Skeletal muscle satellite cell (primary cell): ENCODE data around the gene PPIP5K2.

Experiments used
- H3K27me3 ChIP-seq: 2 replicates; pipeline ENCODE4 v1.7.0; 2013; ENCODE audit warnings: low read length; ENCODE audit not compliant: control insufficient read depth, insufficient read depth
- H3K36me3 ChIP-seq: 2 replicates; pipeline ENCODE4 v1.7.0; 2013; ENCODE audit warnings: mild to moderate bottlenecking, control low read depth, low read length; ENCODE audit not compliant: insufficient read depth
- H3K4me1 ChIP-seq: 2 replicates; pipeline ENCODE4 v1.7.0; 2013; ENCODE audit warnings: low read length; ENCODE audit not compliant: control insufficient read depth, insufficient read depth
- H3K4me2 ChIP-seq: 2 replicates; pipeline ENCODE4 v1.7.0; 2013; ENCODE audit warnings: mild to moderate bottlenecking, low read length
- H3K4me3 ChIP-seq: 2 replicates; pipeline ENCODE4 v1.7.0; 2013; ENCODE audit warnings: low read length
- H3K9ac ChIP-seq: 2 replicates; pipeline ENCODE4 v1.7.0; 2013; ENCODE audit warnings: mild to moderate bottlenecking, low read depth, low read length, moderate library complexity
- H3K9me3 ChIP-seq: replicated peaks from 2 replicates; pipeline ENCODE4 v1.7.0; 2013; ENCODE audit warnings: mild to moderate bottlenecking, control low read depth, low read length

Gene PPIP5K2

DNA sequence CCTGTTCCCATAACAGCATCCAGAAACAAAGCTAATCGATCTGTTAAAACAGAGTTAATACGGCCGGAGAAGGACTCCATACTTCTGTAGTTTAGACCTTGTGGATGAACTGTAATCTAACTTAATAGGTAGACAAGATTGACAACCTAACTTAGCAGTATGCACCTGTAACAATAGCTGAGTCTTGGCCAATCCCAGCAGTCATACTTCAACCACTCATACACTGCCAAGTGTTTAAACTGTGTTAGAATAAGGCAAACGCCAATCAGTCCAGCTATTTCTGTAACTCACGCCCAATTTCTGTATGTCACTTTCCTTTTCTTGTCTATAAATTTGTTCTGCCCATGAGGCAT is 104.8 kb downstream of the PPIP5K2 start:
- H3K4me1 ChIP-seq = peaks cover 3% of the 10 kb centered on the region
- no peak overlapping the region for H3K9ac ChIP-seq
- H3K4me2 ChIP-seq = no peak overlapping the region
- no peaks in the 10 kb centered on the region for H3K27me3 ChIP-seq
- H3K9me3 ChIP-seq = no peaks in the 10 kb centered on the region
- no peaks in the 10 kb centered on the region for H3K36me3 ChIP-seq
- no peak overlapping the region for H3K4me3 ChIP-seq

DNA sequence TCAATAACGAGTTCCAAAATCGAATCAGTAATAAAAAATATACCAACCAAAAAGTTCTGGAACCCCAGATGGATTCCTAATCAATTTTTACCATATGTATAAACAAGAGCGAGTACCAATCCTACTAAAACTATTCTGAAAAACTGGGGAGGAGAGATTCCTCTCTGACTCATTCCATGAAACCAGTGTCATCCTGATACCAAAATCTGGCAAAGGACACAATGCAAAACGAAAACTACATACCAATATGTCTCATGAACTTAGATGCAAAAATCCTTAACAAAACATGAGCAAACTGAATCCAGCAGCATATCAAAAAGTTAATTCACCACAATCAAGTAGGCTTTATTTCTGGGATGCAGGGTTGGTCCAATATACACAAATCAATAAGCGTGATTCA is 108.0 kb downstream of the PPIP5K2 start:
- H3K4me3 ChIP-seq = no peak overlapping the region
- H3K4me1 ChIP-seq = peaks cover 3% of the 10 kb centered on the region
- no peaks in the 10 kb centered on the region for H3K36me3 ChIP-seq
- H3K4me2 ChIP-seq = no peak overlapping the region
- H3K9me3 ChIP-seq = no peaks in the 10 kb centered on the region
- no peaks in the 10 kb centered on the region for H3K27me3 ChIP-seq
- no peak overlapping the region for H3K9ac ChIP-seq

DNA sequence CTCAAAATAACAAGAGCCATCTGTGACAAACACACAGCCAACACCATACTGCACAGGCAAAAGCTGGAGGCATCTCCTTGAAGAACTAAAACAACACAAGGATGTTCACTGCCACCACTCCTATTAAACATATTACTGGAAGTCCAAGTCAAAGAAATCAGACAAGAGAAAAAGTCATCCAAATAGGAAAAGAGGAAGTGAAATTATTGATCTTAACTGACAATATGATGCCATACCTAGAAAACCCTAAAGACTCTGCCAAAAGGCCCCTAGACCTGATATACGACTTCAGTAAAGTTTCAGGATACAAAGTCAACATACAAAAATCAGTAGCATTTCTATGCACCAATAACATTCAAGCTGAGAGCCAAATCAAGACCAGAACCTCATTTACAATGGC is 108.5 kb downstream of the PPIP5K2 start:
- Histone ChIP-seq H3K4me1 (peaks cover 3% of the 10 kb centered on the region), H3K9ac (no peak overlapping the region), H3K36me3 (no peaks in the 10 kb centered on the region), H3K4me2 (no peak overlapping the region), H3K4me3 (no peak overlapping the region), H3K9me3 (no peaks in the 10 kb centered on the region), H3K27me3 (no peaks in the 10 kb centered on the region)

DNA sequence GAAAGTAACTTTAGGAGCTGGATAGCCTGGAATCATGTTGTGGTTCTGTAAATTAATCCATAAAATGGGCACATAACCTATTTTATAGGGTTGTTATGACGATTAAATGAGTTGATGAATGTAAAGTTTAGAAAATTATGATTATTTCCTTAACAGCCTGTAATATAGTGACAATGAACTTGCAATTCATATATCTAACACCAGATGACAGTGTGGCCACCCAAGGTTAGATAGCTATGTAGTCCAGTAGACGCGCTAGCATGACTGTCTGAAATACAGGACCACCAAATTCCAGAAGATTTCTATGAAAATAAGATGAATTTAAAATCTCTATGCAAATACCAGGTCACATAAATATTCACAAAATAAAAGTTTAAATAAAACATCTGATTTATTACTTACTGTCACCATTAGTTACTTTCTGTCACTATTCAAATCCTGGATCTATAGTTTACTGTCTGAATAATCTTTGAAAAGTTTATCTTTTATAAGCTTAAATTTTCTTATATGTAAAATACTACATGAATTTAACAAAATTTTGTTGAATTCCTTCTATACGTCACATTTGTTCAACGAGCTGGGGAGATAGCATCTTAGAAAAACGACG is 112.4 kb downstream of the PPIP5K2 start:
- no peaks in the 10 kb centered on the region for H3K27me3 ChIP-seq
- no peak overlapping the region for H3K9ac ChIP-seq
- H3K9me3 ChIP-seq = no peaks in the 10 kb centered on the region
- no peak overlapping the region for H3K4me3 ChIP-seq
- H3K36me3 ChIP-seq = no peaks in the 10 kb centered on the region
- H3K4me2 ChIP-seq = no peak overlapping the region
- peaks cover 3% of the 10 kb centered on the region for H3K4me1 ChIP-seq

DNA sequence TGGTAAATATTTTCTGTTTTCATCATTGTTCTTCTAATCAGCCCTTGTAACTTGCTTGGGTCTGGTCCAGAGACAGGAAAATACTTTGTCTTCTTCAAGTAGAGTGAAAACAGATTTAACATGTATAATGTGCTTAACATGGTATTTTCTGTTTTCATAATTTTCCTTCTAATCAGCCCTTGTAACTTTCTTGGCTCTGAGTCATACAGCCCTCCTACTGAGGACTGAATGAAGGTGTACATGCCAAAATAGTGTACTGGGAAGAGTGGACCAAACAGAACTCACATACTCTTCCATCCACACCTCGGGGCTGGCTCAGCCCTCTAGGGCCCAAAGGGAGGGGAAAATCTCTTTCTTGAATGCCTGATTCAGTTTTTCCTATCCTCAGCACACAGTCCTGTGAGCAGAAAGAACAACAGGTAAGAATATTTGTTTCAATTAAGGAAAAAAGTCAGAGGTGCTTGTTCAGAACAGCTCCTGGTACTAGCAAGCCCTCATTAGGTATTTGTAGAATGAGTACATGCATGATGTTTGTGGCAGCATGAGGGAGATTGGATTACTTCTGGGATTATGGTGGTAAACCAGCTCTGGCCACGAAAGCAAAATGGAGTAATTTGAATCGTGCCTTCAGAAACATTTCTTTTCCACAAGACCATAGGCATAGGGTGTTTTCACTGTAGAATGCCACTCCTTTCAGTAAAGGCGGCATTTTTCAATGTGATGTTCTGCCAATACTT is 114.3 kb downstream of the PPIP5K2 start:
- Histone ChIP-seq H3K4me2 (no peak overlapping the region), H3K27me3 (no peaks in the 10 kb centered on the region), H3K4me3 (no peak overlapping the region), H3K9ac (no peak overlapping the region), H3K9me3 (no peaks in the 10 kb centered on the region), H3K4me1 (peaks cover 3% of the 10 kb centered on the region), H3K36me3 (no peaks in the 10 kb centered on the region)

DNA sequence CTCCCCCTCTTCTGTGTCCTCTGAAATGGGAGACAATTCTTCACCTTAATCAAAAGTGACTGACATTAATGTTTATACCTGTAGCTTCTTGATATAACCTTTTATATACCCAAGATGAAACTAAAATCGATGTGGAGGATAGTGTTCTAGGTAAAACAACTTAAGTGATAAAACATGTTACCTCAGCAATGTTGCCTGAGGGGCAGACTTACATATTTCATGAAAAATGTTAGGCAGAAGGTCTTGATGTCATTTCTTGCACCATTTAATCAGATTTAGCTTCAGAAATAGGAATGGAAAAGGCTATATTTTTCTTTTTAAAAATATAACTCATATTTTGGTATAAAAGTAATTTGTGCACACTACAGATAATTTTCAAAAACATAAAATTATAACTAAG is 115.8 kb downstream of the PPIP5K2 start:
- Histone ChIP-seq H3K9me3 (no peaks in the 10 kb centered on the region), H3K4me2 (no peak overlapping the region), H3K36me3 (no peaks in the 10 kb centered on the region), H3K4me3 (no peak overlapping the region), H3K27me3 (no peaks in the 10 kb centered on the region), H3K9ac (no peak overlapping the region), H3K4me1 (peaks cover 3% of the 10 kb centered on the region)

DNA sequence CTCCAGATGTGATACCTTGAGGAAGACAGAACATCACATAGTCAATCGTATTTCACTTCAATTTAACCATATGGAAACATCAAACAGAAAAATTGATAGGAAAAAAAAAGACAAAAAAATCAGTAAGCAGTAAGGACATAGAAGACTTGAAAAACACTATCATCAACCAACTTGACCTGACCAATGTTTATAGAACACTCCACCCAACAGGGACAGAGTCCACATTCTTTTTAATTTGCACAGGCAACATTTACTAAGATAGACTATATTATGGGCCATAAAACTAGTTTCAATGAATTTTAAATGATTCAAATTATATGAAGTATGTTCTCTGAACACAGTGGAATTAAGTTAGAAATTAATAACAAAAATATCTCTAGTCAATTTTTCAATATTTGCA is 117.7 kb downstream of the PPIP5K2 start:
- Histone ChIP-seq H3K9me3 (no peaks in the 10 kb centered on the region), H3K4me1 (peaks cover 3% of the 10 kb centered on the region), H3K27me3 (no peaks in the 10 kb centered on the region), H3K4me3 (no peak overlapping the region), H3K36me3 (no peaks in the 10 kb centered on the region), H3K9ac (no peak overlapping the region), H3K4me2 (no peak overlapping the region)

DNA sequence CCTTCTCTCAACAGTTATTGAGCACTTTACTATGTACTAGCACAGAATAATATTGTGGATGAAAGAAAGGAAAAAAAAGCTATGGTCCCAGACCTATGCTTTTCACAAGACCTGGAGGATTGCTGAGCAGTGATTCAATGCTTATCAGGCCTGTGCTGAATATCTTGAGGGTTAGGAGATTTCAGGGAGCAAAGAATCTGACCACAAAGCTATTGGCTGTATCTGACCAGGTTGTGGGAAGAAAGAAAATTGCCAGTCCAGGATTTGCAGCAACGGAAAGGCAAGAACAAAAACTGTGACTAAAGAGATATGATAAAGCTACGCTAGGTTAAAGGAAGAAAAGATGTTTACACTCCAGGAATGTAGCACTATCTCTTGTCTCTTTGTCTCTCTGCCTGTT is 123.6 kb downstream of the PPIP5K2 start:
- Histone ChIP-seq H3K9ac (no peak overlapping the region), H3K36me3 (no peaks in the 10 kb centered on the region), H3K27me3 (no peaks in the 10 kb centered on the region), H3K4me2 (no peak overlapping the region), H3K4me1 (no peaks in the 10 kb centered on the region), H3K9me3 (no peaks in the 10 kb centered on the region), H3K4me3 (no peak overlapping the region)

DNA sequence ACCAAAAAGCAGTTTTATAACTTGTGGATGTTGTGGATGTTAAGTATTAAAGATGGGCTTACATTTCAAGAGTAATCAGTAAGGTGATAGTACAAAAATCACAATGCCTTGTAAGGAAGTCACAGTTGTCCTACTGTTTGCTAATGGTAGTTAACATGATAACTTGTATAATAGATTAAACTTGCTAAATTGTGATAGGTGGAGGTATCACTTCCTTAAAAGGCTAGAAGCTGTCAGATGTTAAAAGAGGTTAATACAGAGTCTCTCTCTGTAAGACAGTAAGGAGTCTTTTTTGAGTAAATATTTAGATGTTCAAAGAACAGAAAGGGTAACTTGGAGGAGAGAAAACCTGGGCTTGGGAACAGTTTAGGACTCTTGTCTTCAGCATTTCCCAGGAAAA is 124.3 kb downstream of the PPIP5K2 start:
- no peaks in the 10 kb centered on the region for H3K9me3 ChIP-seq
- H3K4me2 ChIP-seq = no peak overlapping the region
- no peaks in the 10 kb centered on the region for H3K36me3 ChIP-seq
- H3K9ac ChIP-seq = no peak overlapping the region
- no peaks in the 10 kb centered on the region for H3K4me1 ChIP-seq
- no peaks in the 10 kb centered on the region for H3K27me3 ChIP-seq
- H3K4me3 ChIP-seq = no peak overlapping the region

DNA sequence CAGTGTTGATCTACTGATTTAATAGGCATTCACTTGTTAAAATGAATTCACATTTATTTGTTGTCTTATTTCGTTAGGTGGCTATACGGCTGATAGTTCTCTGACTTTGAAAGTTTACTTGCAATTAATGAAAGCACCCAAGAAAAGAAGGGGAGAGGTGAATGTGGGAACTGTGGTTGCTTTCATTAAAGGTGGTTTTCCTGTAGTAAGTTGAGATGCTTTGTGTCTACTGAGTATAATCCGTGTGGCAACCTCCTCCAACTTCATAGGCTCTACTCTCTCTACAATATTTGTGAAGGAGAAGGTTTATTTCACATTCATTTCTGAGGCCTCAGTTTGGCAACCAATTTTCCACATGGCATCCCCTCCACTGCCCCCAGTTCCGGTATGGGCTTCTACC is 125.7 kb downstream of the PPIP5K2 start:
- Histone ChIP-seq H3K4me2 (no peak overlapping the region), H3K36me3 (no peaks in the 10 kb centered on the region), H3K9ac (no peak overlapping the region), H3K4me3 (no peak overlapping the region), H3K9me3 (no peaks in the 10 kb centered on the region), H3K27me3 (no peaks in the 10 kb centered on the region), H3K4me1 (no peaks in the 10 kb centered on the region)

DNA sequence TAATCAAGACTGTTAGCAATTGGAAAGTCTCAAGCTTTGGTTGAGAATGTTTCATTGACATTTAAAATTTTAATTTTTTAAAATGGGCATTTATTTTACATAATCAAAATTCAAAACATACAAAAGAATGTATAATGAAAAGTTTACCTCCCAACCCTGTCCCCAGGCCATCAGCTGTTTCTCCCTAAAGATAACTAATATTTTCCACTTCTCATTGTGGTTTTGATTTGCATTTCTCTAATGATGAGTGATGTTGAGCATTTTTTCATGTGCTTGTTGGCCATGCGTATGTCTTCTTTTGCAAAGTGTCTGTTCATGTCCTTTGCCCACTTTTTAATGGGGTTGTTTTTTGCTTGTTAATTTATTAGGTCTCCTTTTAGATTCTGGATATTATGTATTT is 127.0 kb downstream of the PPIP5K2 start:
- no peak overlapping the region for H3K4me3 ChIP-seq
- no peaks in the 10 kb centered on the region for H3K36me3 ChIP-seq
- H3K9ac ChIP-seq = no peak overlapping the region
- no peaks in the 10 kb centered on the region for H3K9me3 ChIP-seq
- H3K4me2 ChIP-seq = no peak overlapping the region
- no peaks in the 10 kb centered on the region for H3K27me3 ChIP-seq
- no peaks in the 10 kb centered on the region for H3K4me1 ChIP-seq

DNA sequence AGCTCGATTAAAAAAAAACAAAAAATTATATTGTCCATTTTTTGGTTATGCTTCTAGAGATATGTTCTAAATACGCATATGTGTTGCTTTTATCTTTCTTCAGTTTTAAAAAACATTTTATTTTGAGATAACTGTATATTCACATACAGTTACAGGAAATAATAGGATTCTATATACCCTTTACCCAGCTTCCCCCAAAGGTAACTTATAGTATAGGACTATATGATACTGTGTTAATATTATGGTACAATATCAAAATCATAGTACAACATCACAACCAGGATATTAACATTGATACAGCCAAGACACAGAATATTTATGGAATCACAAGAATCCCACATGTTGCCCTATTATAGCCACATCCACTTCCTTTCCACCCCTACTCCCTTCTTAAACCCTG is 129.0 kb downstream of the PPIP5K2 start:
- Histone ChIP-seq H3K9ac (no peak overlapping the region), H3K27me3 (no peaks in the 10 kb centered on the region), H3K36me3 (no peaks in the 10 kb centered on the region), H3K9me3 (no peaks in the 10 kb centered on the region), H3K4me2 (no peak overlapping the region), H3K4me1 (no peaks in the 10 kb centered on the region), H3K4me3 (no peak overlapping the region)
